OCI-LY3 (cell line): ENCODE data around the gene CAMTA1.

Experiments
- H2AFZ ChIP-seq: fragments of 200-600, 300-600 bp; shearing (Covaris generic); 2 replicates; pipeline ENCODE4 v1.6.0; 2014; ENCODE audit warnings: antibody characterized with exemption, low read depth, low read length
- H3K27ac ChIP-seq: fragments of 200-600, 300-600 bp; sonication (generic); 2 replicates; pipeline ENCODE4 v1.5.1; 2014; ENCODE audit warnings: mild to moderate bottlenecking, low read length, moderate library complexity, mixed read lengths
- H3K27me3 ChIP-seq: fragments of 200-600, 300-600 bp; sonication (generic); 2 replicates; pipeline ENCODE4 v1.6.1; 2014; ENCODE audit warnings: low read depth, low read length, mixed read lengths
- H3K36me3 ChIP-seq: fragments of 200-600, 300-600 bp; sonication (generic); replicated peaks from 2 replicates; pipeline ENCODE3; 2014; ENCODE audit warnings: low read depth, low read length, mixed read lengths
- H3K4me1 ChIP-seq: fragments of 300-600, 200-600 bp; sonication (generic); 2 replicates; pipeline ENCODE4 v1.6.1; 2014; ENCODE audit warnings: low read length, mixed read lengths
- H3K4me2 ChIP-seq: fragments of 200-600, 300-600 bp; sonication (generic); 2 replicates; pipeline ENCODE4 v1.6.1; 2014; ENCODE audit warnings: low read length, mixed read lengths
- H3K4me3 ChIP-seq: fragments of 300-600, 200-600 bp; sonication (generic); 2 replicates; pipeline ENCODE4 v1.5.1; 2014; ENCODE audit warnings: antibody characterized with exemption, mild to moderate bottlenecking, low read length, moderate library complexity
- H3K79me2 ChIP-seq: fragments of 300-600, 200-600 bp; shearing (Covaris generic); 2 replicates; pipeline ENCODE4 v1.6.1; 2014; ENCODE audit warnings: mild to moderate bottlenecking, low read length, mixed read lengths
- H3K9ac ChIP-seq: fragments of 300-600, 200-600 bp; shearing (Covaris generic); 2 replicates; pipeline ENCODE4 v1.6.0; 2014; ENCODE audit warnings: mild to moderate bottlenecking, low read length, moderate library complexity
- H3K9me3 ChIP-seq: fragments of 200-600, 300-600 bp; shearing (Covaris generic); 2 replicates; pipeline ENCODE4 v1.6.1; 2014; ENCODE audit warnings: low read length, mixed read lengths; ENCODE audit not compliant: insufficient read depth
- H4K20me1 ChIP-seq: fragments of 200-600, 300-600 bp; sonication (generic); 2 replicates; pipeline ENCODE4 v1.6.1; 2016; ENCODE audit warnings: low read length, mixed read lengths; ENCODE audit not compliant: insufficient read depth
- CTCF ChIP-seq: fragments of 200-600, 300-600 bp; sonication (generic); IDR thresholded peaks from 2 replicates; pipeline ENCODE4 v1.5.1; 2014; ENCODE audit warnings: antibody characterized with exemption, low read length, low read depth
- EZH2phosphoT487 ChIP-seq: fragments of 200-600 bp; shearing (Covaris generic); IDR thresholded peaks from 2 replicates; pipeline ENCODE4 v1.6.1; 2018; ENCODE audit warnings: antibody characterized with exemption, mixed run types, low read depth

Gene CAMTA1

DNA sequence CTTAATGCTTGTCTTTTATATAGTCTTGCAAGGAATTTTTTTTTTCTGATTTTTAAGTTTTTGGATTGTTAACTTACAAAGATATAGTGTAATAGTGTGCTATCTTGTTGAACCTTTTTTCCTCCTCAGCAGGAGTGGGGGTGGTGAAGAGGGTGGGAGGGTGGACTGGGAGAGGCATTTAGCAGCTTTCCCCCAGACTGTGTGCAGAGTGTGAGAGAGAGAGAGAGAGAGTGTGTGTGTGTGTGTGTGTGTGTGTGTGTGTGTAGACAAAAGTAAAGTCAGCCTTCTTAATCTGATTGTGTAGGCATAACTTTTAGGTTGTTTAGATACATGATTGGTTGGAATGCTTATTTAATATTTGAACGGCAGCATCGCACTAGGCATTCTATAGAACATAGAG is 4.9 kb downstream of the CAMTA1 start:
- Histone ChIP-seq H3K4me1 (peaks cover 9% of the 10 kb centered on the region), H4K20me1 (peaks cover 57% of the 10 kb centered on the region), H3K27ac (no peak overlapping the region), H3K79me2 (peaks cover 85% of the 10 kb centered on the region), H3K27me3 (no peaks in the 10 kb centered on the region), H3K4me3 (no peak overlapping the region), H3K36me3 (peaks cover 3% of the 10 kb centered on the region), H3K9me3 (no peaks in the 10 kb centered on the region), H3K4me2 (no peak overlapping the region), H2AFZ (no peak overlapping the region), H3K9ac (no peak overlapping the region)
- TF ChIP-seq EZH2phosphoT487 (no peak), CTCF (no peak)

DNA sequence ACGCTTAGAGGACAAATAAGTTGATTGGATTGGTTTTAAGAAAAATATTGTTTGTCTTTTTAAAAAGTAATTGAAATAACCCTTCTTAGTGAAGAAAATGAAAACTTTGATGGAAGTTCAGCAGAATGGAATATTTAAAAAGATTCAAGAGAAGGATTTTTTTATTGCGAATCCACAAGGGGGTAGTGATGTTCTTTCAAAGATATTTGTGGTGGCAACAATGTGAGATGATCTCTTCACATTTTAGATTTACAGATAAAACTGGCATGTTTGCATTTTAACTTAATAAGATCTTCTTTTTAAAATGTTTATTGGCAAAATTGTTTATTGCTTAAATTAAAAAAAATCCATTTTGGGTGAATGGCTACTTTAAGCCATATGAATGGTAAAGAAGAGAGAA is 8.9 kb downstream of the CAMTA1 start:
- peaks cover 30% of the 10 kb centered on the region for H4K20me1 ChIP-seq
- H3K9ac ChIP-seq, result no peak overlapping the region
- no peak overlapping the region for H3K4me2 ChIP-seq
- no peaks in the 10 kb centered on the region for H3K9me3 ChIP-seq
- H3K79me2 ChIP-seq, result peaks cover 63% of the 10 kb centered on the region
- no peak overlapping the region for H3K27ac ChIP-seq
- H3K4me1 ChIP-seq, result no peaks in the 10 kb centered on the region
- peaks cover 2% of the 10 kb centered on the region for H3K36me3 ChIP-seq
- no peak overlapping the region for H2AFZ ChIP-seq
- no peak overlapping the region for H3K4me3 ChIP-seq
- H3K27me3 ChIP-seq, result no peaks in the 10 kb centered on the region
- TF ChIP-seq EZH2phosphoT487 (no peak), CTCF (peak; percentile 34)

GRCh38 chr1:6795203-6795602 is 9.9 kb downstream of the CAMTA1 start:
- Histone ChIP-seq H3K27me3 (no peaks in the 10 kb centered on the region), H3K4me3 (no peak overlapping the region), H3K9ac (no peak overlapping the region), H4K20me1 (peaks cover 27% of the 10 kb centered on the region), H2AFZ (no peak overlapping the region), H3K79me2 (peaks cover 55% of the 10 kb centered on the region), H3K4me2 (no peak overlapping the region), H3K9me3 (no peaks in the 10 kb centered on the region), H3K36me3 (peaks cover 2% of the 10 kb centered on the region), H3K4me1 (no peaks in the 10 kb centered on the region), H3K27ac (no peak overlapping the region)
- TF ChIP-seq CTCF (no peak), EZH2phosphoT487 (no peak)

- peaks cover 53% of the 10 kb centered on the region for H3K79me2 ChIP-seq
- no peak for TF ChIP-seq CTCF
- no peak for TF ChIP-seq EZH2phosphoT487
- H3K4me3 ChIP-seq, result no peak overlapping the region
- peaks cover 2% of the 10 kb centered on the region for H3K36me3 ChIP-seq
- H3K27ac ChIP-seq, result no peak overlapping the region
- H3K4me1 ChIP-seq, result no peaks in the 10 kb centered on the region
- no peak overlapping the region for H2AFZ ChIP-seq
- no peak overlapping the region for H3K4me2 ChIP-seq
- H3K9me3 ChIP-seq, result no peaks in the 10 kb centered on the region
- H3K27me3 ChIP-seq, result no peaks in the 10 kb centered on the region
- no peak overlapping the region for H3K9ac ChIP-seq
- peaks cover 27% of the 10 kb centered on the region for H4K20me1 ChIP-seq
These were observed 10.4 kb downstream of the CAMTA1 start for GRCh38 chr1:6795661-6796060.
